HCT116 (cell line): ENCODE data around the gene MYO16. TPM values are rescaled to one million over a fixed set of nuclear protein-coding genes. Genes with fewer than 3 reads are reported as not detected.

ENCODE experiments used
- ATAC-seq: fragments of 200-7000 bp; cut with Tn5 transposase; 2 replicates; pipeline ENCODE4 v1.9.1; 2020; ENCODE audit warnings: mild to moderate bottlenecking, moderate library complexity
- BruUV-seq: library from RNA; stranded (reverse); fragments of 400-500 nt; replicated peaks from 2 replicates; lab custom pipeline; 2021; lab: Mats Ljungman, UMichigan
- CTCF ChIA-PET: fragments of 300-600 bp; sonication (Branson Sonifier 250); formaldehyde crosslinking; loops from one replicate; lab custom pipeline; 2021; ENCODE audit warnings: antibody characterized with exemption; lab: Charles Lee
- POLR2A ChIA-PET: fragments of 300-600, 350-600 bp; sonication (Branson Sonifier 250); formaldehyde crosslinking; loops from one replicate; lab custom pipeline; 2021; ENCODE audit warnings: antibody characterized with exemption; lab: Charles Lee
- RAD21 ChIA-PET, 2 experiments: fragments of 300-600 bp; sonication (Branson Sonifier 250); formaldehyde crosslinking; loops; one replicate each; lab custom pipeline; 2023; ENCODE audit warnings: low total read pairs in 2 of 2; ENCODE audit not compliant: uncharacterized antibody in 2 of 2, unreplicated experiment in 2 of 2, low non-redundant PET in 1 of 2; lab: Charles Lee
- DNase-seq: peaks from one replicate; pipeline ENCODE4 v3.0.0-alpha.2; 2010; ENCODE audit warnings: low read depth, low spot score
- H2AFZ ChIP-seq: fragments of 200-600 bp; shearing (Covaris generic), sonication (generic); 2 replicates; pipeline ENCODE4 v1.6.1; 2017; ENCODE audit warnings: low read depth, mixed run types, mixed read lengths, antibody characterized with exemption, low read length; ENCODE audit not compliant: poor library complexity, severe bottlenecking
- H3K27ac ChIP-seq: 2 replicates; pipeline ENCODE4 v1.5.1; 2012; ENCODE audit warnings: low read depth, low read length
- H3K27me3 ChIP-seq: fragments of 200-600 bp; sonication (generic); 2 replicates; pipeline ENCODE4 v1.6.1; 2016; ENCODE audit warnings: mixed run types, low read length, mixed read lengths; ENCODE audit not compliant: insufficient read depth
- H3K36me3 ChIP-seq, 2 experiments: fragments of 200-500 bp in 1 of 2; fragments of 200-600 bp in 1 of 2; sonication (Bioruptor generic) in 1 of 2; sonication (generic) in 1 of 2; 2 replicates each; pipeline versions ENCODE4 v1.5.1 to v1.6.1; 2014 to 2016; ENCODE audit warnings: low read length in 2 of 2, inconsistent platforms in 1 of 2, mixed read lengths in 1 of 2, mixed run types in 1 of 2; ENCODE audit not compliant: insufficient read depth in 2 of 2, control insufficient read depth in 1 of 2
- H3K4me1 ChIP-seq, 2 experiments: fragments of 200-600 bp in 1 of 2; sonication (generic) in 1 of 2; 2 replicates each; pipeline versions ENCODE4 v1.5.1 to v1.6.1; 2012 to 2017; ENCODE audit warnings: low read length in 2 of 2, inconsistent platforms in 1 of 2, mild to moderate bottlenecking in 1 of 2, mixed read lengths in 1 of 2, mixed run types in 1 of 2, moderate library complexity in 1 of 2; ENCODE audit not compliant: insufficient read depth in 2 of 2, control insufficient read depth in 1 of 2
- H3K4me2 ChIP-seq: fragments of 200-600 bp; sonication (generic); 2 replicates; pipeline ENCODE4 v1.6.1; 2017; ENCODE audit warnings: mixed run types, low read length, mixed read lengths
- H3K4me3 ChIP-seq, 2 experiments: fragments of 200-600 bp in 1 of 2; sonication (generic) in 1 of 2; replicated peaks in 1 of 2; 2 replicates each; pipeline ENCODE4 v1.5.1; 2011 to 2016; ENCODE audit warnings: low read length in 2 of 2, control low read depth in 1 of 2, low read depth in 1 of 2, mild to moderate bottlenecking in 1 of 2, mixed read lengths in 1 of 2, mixed run types in 1 of 2
- H3K79me2 ChIP-seq: fragments of 200-600 bp; sonication (generic); 2 replicates; pipeline ENCODE4 v1.6.1; 2017; ENCODE audit warnings: mild to moderate bottlenecking, mixed run types, low read length, moderate library complexity, mixed read lengths; ENCODE audit not compliant: insufficient read depth
- H3K9ac ChIP-seq: fragments of 200-600 bp; sonication (generic); 2 replicates; pipeline ENCODE4 v1.6.1; 2016; ENCODE audit warnings: low read length, mixed read lengths
- H3K9me2 ChIP-seq: fragments of 200-600 bp; sonication (generic), shearing (Covaris generic); 2 replicates; pipeline ENCODE4 v1.6.1; 2017; ENCODE audit warnings: mixed run types, mild to moderate bottlenecking, moderate library complexity; ENCODE audit not compliant: insufficient read depth
- H3K9me3 ChIP-seq, 2 experiments: fragments of 200-500 bp in 1 of 2; fragments of 200-600 bp in 1 of 2; sonication (Bioruptor generic) in 1 of 2; sonication (generic) in 1 of 2; 2 replicates each; pipeline ENCODE4 v1.6.1; 2014 to 2017; ENCODE audit warnings: low read length in 2 of 2, mixed read lengths in 2 of 2, inconsistent platforms in 1 of 2, low read depth in 1 of 2, mild to moderate bottlenecking in 1 of 2, mixed run types in 1 of 2, moderate library complexity in 1 of 2; ENCODE audit not compliant: control insufficient read depth in 1 of 2, insufficient read depth in 1 of 2
- H4K20me1 ChIP-seq: fragments of 200-600 bp; sonication (generic), shearing (Covaris generic); 2 replicates; pipeline ENCODE4 v1.6.1; 2017; ENCODE audit warnings: mixed run types, mild to moderate bottlenecking, moderate library complexity; ENCODE audit not compliant: insufficient read depth
- CBX3 ChIP-seq: IDR thresholded peaks from 2 replicates; pipeline ENCODE4 v1.6.1; 2012; ENCODE audit warnings: low read depth
- EGR1 ChIP-seq: IDR thresholded peaks from 2 replicates; pipeline ENCODE4 v1.6.1; 2012; ENCODE audit warnings: low read depth
- ELF1 ChIP-seq: IDR thresholded peaks from 2 replicates; pipeline ENCODE4 v1.6.1; 2012; ENCODE audit warnings: low read depth, borderline replicate concordance
- EZH2 ChIP-seq: fragments of 200-600 bp; sonication (generic); IDR thresholded peaks from 2 replicates; pipeline ENCODE4 v1.6.1; 2017; ENCODE audit warnings: antibody characterized with exemption, mixed run types
- EZH2phosphoT487 ChIP-seq: fragments of 200-600 bp; IDR thresholded peaks from 2 replicates; pipeline ENCODE4 v1.6.1; 2018; ENCODE audit warnings: antibody characterized with exemption, borderline replicate concordance
- JUND ChIP-seq: IDR thresholded peaks from 2 replicates; pipeline ENCODE4 v1.6.1; 2012
- MAX ChIP-seq: IDR thresholded peaks from 2 replicates; pipeline ENCODE4 v1.6.1; 2012
- POLR2A ChIP-seq: IDR thresholded peaks from 2 replicates; pipeline ENCODE4 v1.7.0; 2011; ENCODE audit warnings: borderline replicate concordance; ENCODE audit not compliant: insufficient read depth, insufficient read length; ENCODE audit errors: extremely low read depth
- REST ChIP-seq: IDR thresholded peaks from 2 replicates; pipeline ENCODE4 v1.6.1; 2012; ENCODE audit warnings: low read depth
- SIN3A ChIP-seq: IDR thresholded peaks from 2 replicates; pipeline ENCODE4 v1.6.1; 2012; ENCODE audit warnings: low read depth
- SP1 ChIP-seq: IDR thresholded peaks from 2 replicates; pipeline ENCODE4 v1.6.1; 2012; ENCODE audit warnings: low read depth
- SRF ChIP-seq: IDR thresholded peaks from 2 replicates; pipeline ENCODE4 v1.6.1; 2012; ENCODE audit warnings: low read depth
- TCF7L2 ChIP-seq: IDR thresholded peaks from 2 replicates; pipeline ENCODE4 v1.7.0; 2011; ENCODE audit warnings: borderline replicate concordance, inconsistent platforms; ENCODE audit not compliant: insufficient read depth, insufficient read length; ENCODE audit errors: extremely low read depth
- YY1 ChIP-seq: IDR thresholded peaks from 2 replicates; pipeline ENCODE4 v1.6.1; 2011; ENCODE audit warnings: low read length, low read depth, moderate library complexity, mild to moderate bottlenecking; ENCODE audit not compliant: insufficient replicate concordance; ENCODE audit errors: extremely low read depth
- ZNF274 ChIP-seq: fragments of 200-500 bp; sonication (Bioruptor generic); IDR thresholded peaks from 2 replicates; pipeline ENCODE4 v1.6.1; 2014; ENCODE audit warnings: mild to moderate bottlenecking, low read depth, low read length, inconsistent platforms
- intact Hi-C: fragments of 100-400 bp; cut with micrococcal nuclease; formaldehyde crosslinking; loops from 2 replicates; pipeline ENCODE4 v1.10.0; 2022
- total RNA-seq: library from RNA; stranded (reverse); gene quantifications from one replicate; pipeline ENCODE4 v1.2.1, GENCODE V29; 2021; ENCODE audit not compliant: unreplicated experiment
- TF ChIP-seq, protein P1 (sequence below): IDR thresholded peaks from 2 replicates; pipeline ENCODE4 v1.6.1; 2012

MYO16 gene
- total RNA-seq, 1 experiment from 2014 or later = 0.07 TPM

DNA sequence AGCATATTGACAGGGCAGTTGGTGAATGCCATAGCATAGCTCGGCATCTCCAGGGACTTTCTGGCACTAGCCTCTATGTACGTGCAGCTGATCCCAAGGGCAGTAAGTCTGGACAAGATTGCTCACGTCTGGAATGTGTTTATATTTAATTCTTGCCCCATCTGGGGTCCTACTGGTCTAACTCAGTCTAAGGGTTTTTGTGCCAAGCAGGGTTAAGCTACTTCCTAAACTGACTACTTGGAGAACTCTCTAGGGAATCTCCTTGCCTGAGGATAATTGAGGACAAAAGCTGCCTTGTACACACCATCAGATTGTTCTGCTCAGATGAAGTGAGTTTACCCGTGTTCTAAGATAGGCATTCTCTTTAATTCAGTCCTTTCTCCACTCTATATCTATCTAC lies 358.1 kb downstream of the MYO16 start:
- TF ChIP-seq CBX3 (no peak), SP1 (no peak), SIN3A (no peak), POLR2A (no peak), ELF1 (no peak), YY1 (no peak)
- no peaks in the 10 kb centered on the region for H3K9me2 ChIP-seq
- H3K4me3 ChIP-seq = no peak overlapping the region
- H3K9me3 ChIP-seq = no peaks in the 10 kb centered on the region
- no TSS peak for BruUV-seq
- ATAC-seq (no peak), DNase-seq (no peak)
- H2AFZ ChIP-seq = no peak overlapping the region
- intact Hi-C loops = no loop called here
- no peaks in the 10 kb centered on the region for H3K36me3 ChIP-seq
- no peaks in the 10 kb centered on the region for H3K4me1 ChIP-seq
- ChIA-PET RAD21 (no interaction called here), CTCF (no interaction called here), POLR2A (no interaction called here)
- H4K20me1 ChIP-seq = no peaks in the 10 kb centered on the region
- H3K9ac ChIP-seq = no peak overlapping the region
- H3K79me2 ChIP-seq = no peaks in the 10 kb centered on the region
- no peaks in the 10 kb centered on the region for H3K27me3 ChIP-seq
- H3K4me2 ChIP-seq = no peak overlapping the region
- H3K27ac ChIP-seq = no peak overlapping the region

- Histone ChIP-seq H3K27me3 (no peaks in the 10 kb centered on the region), H3K79me2 (no peaks in the 10 kb centered on the region), H3K4me2 (no peak overlapping the region), H2AFZ (no peak overlapping the region), H3K4me1 (no peaks in the 10 kb centered on the region), H3K9me2 (no peaks in the 10 kb centered on the region), H3K9me3 (no peaks in the 10 kb centered on the region), H3K4me3 (no peak overlapping the region), H3K27ac (no peak overlapping the region), H3K9ac (no peak overlapping the region), H4K20me1 (no peaks in the 10 kb centered on the region), H3K36me3 (no peaks in the 10 kb centered on the region)
- no peak for ATAC-seq
- no TSS peak for BruUV-seq
- ChIA-PET RAD21 (no interaction called here), CTCF (no interaction called here), POLR2A (no interaction called here)
- intact Hi-C loops = no loop called here
- no peak for DNase-seq
- TF ChIP-seq YY1 (no peak), POLR2A (no peak), JUND (no peak), SIN3A (no peak), REST (no peak), EZH2phosphoT487 (no peak), SP1 (no peak), SRF (no peak), MAX (no peak), EGR1 (no peak), TCF7L2 (no peak), ZNF274 (no peak), EZH2 (no peak)
- TF ChIP-seq, protein P1, sequence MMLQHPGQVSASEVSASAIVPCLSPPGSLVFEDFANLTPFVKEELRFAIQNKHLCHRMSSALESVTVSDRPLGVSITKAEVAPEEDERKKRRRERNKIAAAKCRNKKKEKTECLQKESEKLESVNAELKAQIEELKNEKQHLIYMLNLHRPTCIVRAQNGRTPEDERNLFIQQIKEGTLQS = no peak
Measured at GRCh38 chr13:108987944-108988343, 358.5 kb downstream of the MYO16 start.
